Fibroblast of the aortic adventitia (primary cell): ENCODE measurements around the gene FAM53B. TPM values are rescaled to one million over a fixed set of nuclear protein-coding genes. Genes with fewer than 3 reads are reported as not detected.

ENCODE experiments used
- DNase-seq: peaks from one replicate; pipeline ENCODE4 v3.0.0-alpha.2; 2010; ENCODE audit warnings: low read depth
- H3K4me3 ChIP-seq: 2 replicates; pipeline ENCODE4 v1.5.1; 2011; ENCODE audit warnings: low read depth, mild to moderate bottlenecking, control low read depth, low read length, moderate library complexity
- total RNA-seq: library from RNA; depleted of rRNA; stranded (reverse); fragments of >200 nt; gene quantifications from 2 replicates; pipeline ENCODE4 v1.2.3, GENCODE V29; 2012; ENCODE audit warnings: low replicate concordance
- TF ChIP-seq, protein P1 (sequence below): IDR thresholded peaks from 2 replicates; pipeline ENCODE4 v1.5.1; 2011; ENCODE audit warnings: mild to moderate bottlenecking, low read length, control low read depth, inconsistent platforms; ENCODE audit not compliant: insufficient read depth

The FAM53B gene
- total RNA-seq, 1 donor, result 9.2 TPM

DNA sequence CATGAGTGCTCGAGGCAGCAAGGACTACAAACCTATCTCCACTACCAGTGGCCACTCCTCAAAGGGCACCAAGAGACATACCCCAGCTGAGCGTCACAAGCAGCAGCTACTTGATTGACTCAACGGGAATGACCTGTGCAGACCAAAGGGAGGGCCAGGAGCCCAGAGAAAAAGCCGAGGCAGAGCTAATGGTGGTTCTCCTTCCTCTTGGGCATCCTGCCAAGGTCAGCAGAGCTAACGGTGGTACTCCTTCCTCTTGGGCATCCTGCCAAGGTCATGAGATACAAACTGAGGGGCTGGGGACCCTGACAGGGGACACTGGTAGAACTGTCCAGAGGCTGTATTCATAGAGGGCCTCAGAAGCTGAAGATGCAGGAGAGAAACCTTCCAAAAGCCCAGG is 60.4 kb downstream of the FAM53B start:
- TF ChIP-seq, protein P1, sequence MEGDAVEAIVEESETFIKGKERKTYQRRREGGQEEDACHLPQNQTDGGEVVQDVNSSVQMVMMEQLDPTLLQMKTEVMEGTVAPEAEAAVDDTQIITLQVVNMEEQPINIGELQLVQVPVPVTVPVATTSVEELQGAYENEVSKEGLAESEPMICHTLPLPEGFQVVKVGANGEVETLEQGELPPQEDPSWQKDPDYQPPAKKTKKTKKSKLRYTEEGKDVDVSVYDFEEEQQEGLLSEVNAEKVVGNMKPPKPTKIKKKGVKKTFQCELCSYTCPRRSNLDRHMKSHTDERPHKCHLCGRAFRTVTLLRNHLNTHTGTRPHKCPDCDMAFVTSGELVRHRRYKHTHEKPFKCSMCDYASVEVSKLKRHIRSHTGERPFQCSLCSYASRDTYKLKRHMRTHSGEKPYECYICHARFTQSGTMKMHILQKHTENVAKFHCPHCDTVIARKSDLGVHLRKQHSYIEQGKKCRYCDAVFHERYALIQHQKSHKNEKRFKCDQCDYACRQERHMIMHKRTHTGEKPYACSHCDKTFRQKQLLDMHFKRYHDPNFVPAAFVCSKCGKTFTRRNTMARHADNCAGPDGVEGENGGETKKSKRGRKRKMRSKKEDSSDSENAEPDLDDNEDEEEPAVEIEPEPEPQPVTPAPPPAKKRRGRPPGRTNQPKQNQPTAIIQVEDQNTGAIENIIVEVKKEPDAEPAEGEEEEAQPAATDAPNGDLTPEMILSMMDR, result no peak
- H3K4me3 ChIP-seq, result no peak overlapping the region
- no peak for DNase-seq

DNA sequence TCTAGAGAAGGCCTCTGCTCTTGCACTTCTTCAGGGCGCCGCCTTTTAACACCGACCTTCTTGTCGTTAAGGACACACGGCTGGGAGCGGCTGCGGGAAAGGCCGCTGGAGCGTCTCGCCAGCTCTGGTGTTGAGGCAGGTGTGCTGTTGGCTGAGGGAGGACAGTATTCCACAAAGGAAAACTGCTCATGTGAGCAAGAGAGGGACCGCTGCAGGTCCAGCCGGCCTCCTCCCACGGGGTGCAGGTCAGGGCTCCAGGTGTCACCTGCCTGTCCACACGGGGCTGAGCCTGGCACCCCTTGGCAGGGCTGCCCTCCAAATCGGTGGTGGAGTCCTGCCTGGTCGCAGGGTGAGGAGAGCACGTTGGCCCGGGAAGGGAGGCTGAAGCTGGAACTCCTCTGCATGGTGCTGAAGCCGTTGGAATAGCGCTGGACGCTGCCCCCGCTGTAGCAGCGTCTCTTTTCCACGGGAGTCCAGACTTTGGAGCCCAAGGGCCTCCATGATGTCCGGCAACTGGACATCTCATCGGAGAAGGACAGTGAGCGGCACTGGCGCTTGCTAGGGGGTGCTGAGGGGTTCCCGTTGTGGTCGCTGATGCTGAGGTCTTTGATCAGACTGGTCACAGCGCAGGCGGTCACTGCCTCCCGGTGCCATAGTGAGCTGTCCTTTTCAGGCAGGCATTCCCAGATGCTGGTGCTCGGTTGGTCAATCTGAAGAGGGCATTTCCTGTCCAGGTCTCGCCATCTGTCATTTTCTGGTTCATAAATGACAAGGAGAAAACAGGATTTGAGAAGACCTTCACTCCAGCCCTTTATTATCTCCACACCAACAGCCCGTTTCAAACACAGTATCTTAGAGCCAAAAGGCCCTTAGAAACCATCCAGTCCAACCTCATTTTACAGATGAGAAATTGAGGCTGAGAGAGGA is 62.3 kb downstream of the FAM53B start:
- no peak for DNase-seq
- TF ChIP-seq, protein P1, result no peak
- H3K4me3 ChIP-seq, result no peak overlapping the region

- TF ChIP-seq, protein P1, result no peak
- no peak overlapping the region for H3K4me3 ChIP-seq
- no peak for DNase-seq
These were observed 63.1 kb downstream of the FAM53B start for GRCh38 chr10:124681091-124681490.

- TF ChIP-seq, protein P1, result no peak
- H3K4me3 ChIP-seq, result no peak overlapping the region
- no peak for DNase-seq
These were observed 63.5 kb downstream of the FAM53B start for GRCh38 chr10:124680675-124681074.

- DNase-seq, result no peak
- TF ChIP-seq, protein P1, result no peak
- no peak overlapping the region for H3K4me3 ChIP-seq
These were observed 64.8 kb downstream of the FAM53B start for GRCh38 chr10:124679401-124679800.

DNA sequence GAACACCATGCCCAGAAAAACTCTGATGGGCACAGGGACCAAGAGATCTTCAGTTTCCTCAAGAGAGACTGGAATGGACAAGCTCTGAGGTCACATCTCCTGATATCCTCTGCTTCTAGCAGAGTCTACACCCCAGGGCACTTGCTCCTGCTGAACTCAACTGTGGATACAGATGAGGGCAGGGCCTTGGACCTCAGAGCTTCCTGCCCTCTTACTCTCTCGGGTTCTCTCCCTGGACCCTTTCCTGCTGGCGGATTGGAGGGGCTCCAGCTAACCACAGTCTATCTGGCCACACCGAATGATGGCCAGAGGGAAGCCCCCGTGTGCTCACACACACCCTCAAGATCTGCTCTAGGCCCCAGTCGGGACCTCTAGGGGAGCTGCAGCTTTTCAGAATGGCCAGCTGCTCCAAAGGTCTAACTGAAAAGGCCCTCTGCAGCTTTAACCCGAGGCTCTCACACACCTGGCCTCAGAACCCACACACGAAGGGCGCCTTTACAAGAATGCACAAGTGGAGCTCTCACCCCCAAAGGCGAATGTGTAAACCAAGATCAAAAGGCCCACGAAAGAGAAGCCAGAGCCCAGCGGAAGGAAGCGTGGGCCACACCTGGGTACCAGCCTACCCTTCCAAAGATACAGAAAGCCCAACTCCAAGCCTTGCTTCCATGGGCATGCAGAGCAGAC is 65.5 kb downstream of the FAM53B start:
- H3K4me3 ChIP-seq, result no peak overlapping the region
- TF ChIP-seq, protein P1, result no peak
- DNase-seq, result no peak
